Measurements from ENCODE around the gene LSM2.

- TF ChIP-seq, protein P1, sequence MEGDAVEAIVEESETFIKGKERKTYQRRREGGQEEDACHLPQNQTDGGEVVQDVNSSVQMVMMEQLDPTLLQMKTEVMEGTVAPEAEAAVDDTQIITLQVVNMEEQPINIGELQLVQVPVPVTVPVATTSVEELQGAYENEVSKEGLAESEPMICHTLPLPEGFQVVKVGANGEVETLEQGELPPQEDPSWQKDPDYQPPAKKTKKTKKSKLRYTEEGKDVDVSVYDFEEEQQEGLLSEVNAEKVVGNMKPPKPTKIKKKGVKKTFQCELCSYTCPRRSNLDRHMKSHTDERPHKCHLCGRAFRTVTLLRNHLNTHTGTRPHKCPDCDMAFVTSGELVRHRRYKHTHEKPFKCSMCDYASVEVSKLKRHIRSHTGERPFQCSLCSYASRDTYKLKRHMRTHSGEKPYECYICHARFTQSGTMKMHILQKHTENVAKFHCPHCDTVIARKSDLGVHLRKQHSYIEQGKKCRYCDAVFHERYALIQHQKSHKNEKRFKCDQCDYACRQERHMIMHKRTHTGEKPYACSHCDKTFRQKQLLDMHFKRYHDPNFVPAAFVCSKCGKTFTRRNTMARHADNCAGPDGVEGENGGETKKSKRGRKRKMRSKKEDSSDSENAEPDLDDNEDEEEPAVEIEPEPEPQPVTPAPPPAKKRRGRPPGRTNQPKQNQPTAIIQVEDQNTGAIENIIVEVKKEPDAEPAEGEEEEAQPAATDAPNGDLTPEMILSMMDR (IDR thresholded peaks at IDR 0.05) = no peak
- no peak for TF ChIP-seq POLR2A (IDR thresholded peaks at IDR 0.05)
Observed at GRCh38 chr6:31847276-31847978, 40.7 kb upstream of the LSM2 start.

Data from vagina (tissue), 2 donors.